GM23248 (cell line): ENCODE results near the gene MRNIP.

Source experiments
- EZH2 ChIP-seq: fragments of 200-600 bp; sonication (generic); IDR thresholded peaks from 2 replicates; pipeline ENCODE4 v1.6.1; 2018; ENCODE audit warnings: antibody characterized with exemption, mild to moderate bottlenecking; ENCODE audit not compliant: insufficient read depth, poor library complexity, severe bottlenecking
- EZH2phosphoT487 ChIP-seq: fragments of 200-600 bp; sonication (generic); IDR thresholded peaks from 2 replicates; pipeline ENCODE4 v1.6.1; 2018; ENCODE audit warnings: antibody characterized with exemption, moderate library complexity, mild to moderate bottlenecking, low read depth; ENCODE audit not compliant: insufficient read depth

- TF ChIP-seq EZH2 (no peak), EZH2phosphoT487 (no peak)
These were observed 33.9 kb downstream of the MRNIP start for GRCh38 chr5:179824745-179825112.
